Subcutaneous abdominal adipose tissue (tissue), 5 donors: ENCODE results near the gene TNFSF18.

Experiments
- H3K27ac ChIP-seq: one replicate; pipeline ENCODE4 v1.7.0; 2013; ENCODE audit warnings: low read depth, mild to moderate bottlenecking, inconsistent platforms, low read length, moderate library complexity
- H3K27me3 ChIP-seq, 5 donors: one replicate each; pipeline ENCODE4 v1.7.0; 2013; ENCODE audit warnings: low read length in 5 of 5, inconsistent platforms in 1 of 5; ENCODE audit not compliant: control insufficient read depth in 5 of 5, insufficient read depth in 4 of 5
- H3K36me3 ChIP-seq, 5 donors: one replicate each; pipeline ENCODE4 v1.7.0; 2013; ENCODE audit warnings: low read length in 5 of 5; ENCODE audit not compliant: control insufficient read depth in 5 of 5, insufficient read depth in 5 of 5
- H3K4me1 ChIP-seq, 5 donors: one replicate each; pipeline ENCODE4 v1.7.0; 2013; ENCODE audit warnings: low read length in 5 of 5, mild to moderate bottlenecking in 3 of 5, moderate library complexity in 1 of 5; ENCODE audit not compliant: control insufficient read depth in 5 of 5, insufficient read depth in 5 of 5
- H3K4me3 ChIP-seq, 5 donors: one replicate each; pipeline ENCODE4 v1.7.0; 2013; ENCODE audit warnings: low read length in 5 of 5, low read depth in 1 of 5
- H3K9ac ChIP-seq, 5 donors: one replicate each; pipeline ENCODE4 v1.7.0; 2013; ENCODE audit warnings: low read length in 5 of 5, mild to moderate bottlenecking in 4 of 5, moderate library complexity in 3 of 5
- H3K9me3 ChIP-seq, 5 donors: one replicate each; pipeline ENCODE4 v1.7.0; 2013; ENCODE audit warnings: low read length in 5 of 5; ENCODE audit not compliant: control insufficient read depth in 5 of 5
- donor health status: healthy.
- donor health status: healthy.
- donor health status: healthy.
- donor health status: healthy.
- donor health status: healthy.

TNFSF18 gene

DNA sequence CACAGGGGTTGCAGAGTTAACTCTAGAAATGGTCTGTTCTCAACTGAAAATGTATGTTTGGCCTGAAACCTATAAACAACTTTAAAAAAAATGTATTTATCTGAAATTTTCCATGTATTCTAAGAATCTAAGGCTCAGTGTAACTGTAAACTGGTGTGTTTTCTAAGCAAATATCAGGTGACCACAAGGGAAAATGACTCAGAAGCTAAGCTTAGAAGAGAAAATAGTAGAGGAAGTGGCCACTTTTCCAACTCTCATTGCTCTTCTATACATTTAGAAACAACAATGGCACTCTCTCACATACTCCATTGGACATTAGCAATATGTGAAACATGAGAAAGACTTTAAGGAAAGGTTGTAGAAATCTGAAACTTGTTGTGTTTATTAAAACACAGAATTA is 7.5 kb downstream of the TNFSF18 start:
- H3K9me3 ChIP-seq: no peaks in the 10 kb centered on the region
- no peak overlapping the region for H3K4me3 ChIP-seq
- no peaks in the 10 kb centered on the region for H3K27me3 ChIP-seq
- peaks cover 0 to 3% (median 0%) of the 10 kb centered on the region in 5 donors for H3K4me1 ChIP-seq
- H3K9ac ChIP-seq: no peak overlapping the region
- H3K27ac ChIP-seq: no peak overlapping the region
- H3K36me3 ChIP-seq: no peaks in the 10 kb centered on the region

DNA sequence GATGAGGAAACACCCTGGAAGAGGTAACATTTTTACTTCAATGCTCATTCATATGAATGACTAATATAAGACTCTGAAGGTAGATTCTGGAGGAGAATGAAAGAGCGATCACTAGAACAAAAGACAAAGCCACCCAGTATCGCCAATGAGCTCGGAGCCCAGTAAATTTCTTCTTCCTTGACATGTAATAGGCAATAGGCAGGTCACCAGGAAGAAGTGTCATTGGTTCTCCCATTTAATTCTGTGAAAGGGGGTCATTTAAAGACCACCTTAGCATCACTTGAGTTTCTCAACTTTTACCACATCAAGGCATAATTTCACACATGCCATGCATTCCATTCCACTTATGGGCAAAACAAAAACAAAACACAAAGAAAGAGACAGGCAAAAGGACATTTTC is 7.9 kb downstream of the TNFSF18 start:
- Histone ChIP-seq H3K36me3 (no peaks in the 10 kb centered on the region), H3K27me3 (no peaks in the 10 kb centered on the region), H3K9me3 (no peaks in the 10 kb centered on the region), H3K9ac (no peak overlapping the region), H3K4me3 (no peak overlapping the region), H3K4me1 (no peaks in the 10 kb centered on the region), H3K27ac (no peak overlapping the region)

DNA sequence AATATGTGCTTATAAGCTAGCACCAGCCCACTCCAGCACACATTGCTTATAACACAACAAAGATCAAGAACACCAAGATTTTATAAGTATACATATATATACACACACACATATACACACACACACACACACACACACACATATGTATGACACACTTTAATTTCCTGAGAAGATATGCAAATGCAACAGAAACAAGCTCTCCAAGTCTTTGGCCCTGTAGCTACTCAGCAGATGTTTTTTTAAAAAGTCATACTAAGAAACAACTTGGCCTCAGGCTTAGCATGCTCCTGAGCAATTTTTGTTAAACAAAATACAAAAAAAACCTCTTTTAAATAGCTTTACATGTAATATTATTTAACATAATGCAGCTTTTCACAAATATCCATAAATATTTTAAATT is 11.1 kb downstream of the TNFSF18 start:
- H3K36me3 ChIP-seq: no peaks in the 10 kb centered on the region
- no peaks in the 10 kb centered on the region for H3K9me3 ChIP-seq
- H3K27ac ChIP-seq: no peak overlapping the region
- H3K4me1 ChIP-seq: no peaks in the 10 kb centered on the region
- no peaks in the 10 kb centered on the region for H3K27me3 ChIP-seq
- no peak overlapping the region for H3K9ac ChIP-seq
- H3K4me3 ChIP-seq: no peak overlapping the region

DNA sequence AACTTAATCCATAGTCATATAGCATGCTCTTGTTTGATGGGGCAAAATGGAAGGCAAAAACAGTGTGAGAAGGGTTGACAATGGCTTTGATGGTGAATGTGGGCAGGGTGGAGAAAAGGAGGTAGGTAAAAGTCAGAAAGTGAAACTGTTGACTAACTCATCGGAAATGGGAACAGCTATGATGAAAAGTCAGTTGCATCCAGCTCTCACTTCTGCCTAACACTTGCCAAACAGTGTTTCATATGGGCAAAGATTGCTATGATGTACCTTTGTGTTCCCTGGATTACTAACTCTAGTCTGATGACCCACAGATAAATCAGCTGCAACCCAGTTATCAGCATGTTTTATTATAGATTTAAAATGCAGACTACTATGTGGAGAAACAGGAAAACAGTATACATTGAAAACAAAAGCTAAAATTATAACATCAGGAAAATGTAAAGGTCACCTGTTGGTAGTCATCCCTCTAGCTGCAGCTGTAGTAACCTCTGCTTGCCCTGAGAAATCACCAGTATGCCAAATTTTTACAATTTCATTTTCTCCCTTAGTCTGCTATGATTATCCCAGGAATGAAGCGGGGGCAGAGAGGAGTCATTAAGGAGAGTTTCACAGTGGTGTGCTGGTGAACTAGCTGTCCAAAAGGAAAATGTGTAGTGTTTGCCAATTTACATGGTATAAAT is 11.7 kb downstream of the TNFSF18 start:
- no peaks in the 10 kb centered on the region for H3K4me1 ChIP-seq
- no peak overlapping the region for H3K27ac ChIP-seq
- H3K36me3 ChIP-seq: no peaks in the 10 kb centered on the region
- no peak overlapping the region for H3K9ac ChIP-seq
- H3K27me3 ChIP-seq: no peaks in the 10 kb centered on the region
- H3K9me3 ChIP-seq: no peaks in the 10 kb centered on the region
- H3K4me3 ChIP-seq: no peak overlapping the region

DNA sequence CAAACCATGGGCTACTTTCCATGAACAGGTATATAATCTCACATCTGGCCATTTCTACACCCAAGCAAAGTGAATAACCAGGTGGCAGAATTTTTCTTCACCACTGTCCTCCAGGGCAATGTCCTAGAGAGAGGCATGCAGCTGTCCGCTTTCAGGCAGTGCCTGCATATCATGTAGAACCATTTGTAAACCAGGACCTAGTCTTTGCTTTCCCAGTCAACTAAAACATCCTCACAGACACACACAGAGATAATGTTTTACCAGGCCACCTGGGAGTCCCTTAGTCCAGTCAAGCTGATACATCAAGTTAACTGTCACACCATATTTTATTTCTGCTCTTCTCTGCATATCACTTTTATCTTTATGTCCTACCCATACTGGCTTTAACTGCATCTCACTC is 26.2 kb downstream of the TNFSF18 start:
- H3K9ac ChIP-seq: no peak overlapping the region
- H3K27ac ChIP-seq: no peak overlapping the region
- H3K4me3 ChIP-seq: no peak overlapping the region
- H3K4me1 ChIP-seq: no peaks in the 10 kb centered on the region
- H3K9me3 ChIP-seq: peaks cover 0 to 4% (median 0%) of the 10 kb centered on the region in 5 donors
- H3K36me3 ChIP-seq: no peaks in the 10 kb centered on the region
- no peaks in the 10 kb centered on the region for H3K27me3 ChIP-seq

DNA sequence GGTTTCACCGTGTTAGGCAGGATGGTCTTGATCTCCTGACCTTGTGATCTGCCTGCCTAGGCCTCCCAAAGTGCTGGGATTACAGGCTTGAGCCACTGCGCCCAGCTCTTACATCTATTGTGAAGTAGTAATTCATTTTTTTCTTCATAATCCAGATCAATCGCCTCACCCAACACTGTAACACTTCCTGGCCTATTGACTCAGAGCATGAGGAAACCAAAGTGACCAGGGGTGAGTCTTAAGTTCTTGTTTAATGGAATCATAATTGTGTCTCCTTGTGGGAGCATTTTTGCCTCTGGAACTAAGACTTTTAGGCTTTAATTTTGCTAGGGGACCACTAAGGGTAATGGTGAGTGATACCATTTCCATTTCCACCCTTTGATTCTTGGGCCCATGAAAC is 27.4 kb downstream of the TNFSF18 start:
- H3K9me3 ChIP-seq: peaks cover 0 to 4% (median 0%) of the 10 kb centered on the region in 5 donors
- no peaks in the 10 kb centered on the region for H3K36me3 ChIP-seq
- H3K4me3 ChIP-seq: no peak overlapping the region
- H3K4me1 ChIP-seq: no peaks in the 10 kb centered on the region
- no peaks in the 10 kb centered on the region for H3K27me3 ChIP-seq
- no peak overlapping the region for H3K9ac ChIP-seq
- H3K27ac ChIP-seq: no peak overlapping the region

DNA sequence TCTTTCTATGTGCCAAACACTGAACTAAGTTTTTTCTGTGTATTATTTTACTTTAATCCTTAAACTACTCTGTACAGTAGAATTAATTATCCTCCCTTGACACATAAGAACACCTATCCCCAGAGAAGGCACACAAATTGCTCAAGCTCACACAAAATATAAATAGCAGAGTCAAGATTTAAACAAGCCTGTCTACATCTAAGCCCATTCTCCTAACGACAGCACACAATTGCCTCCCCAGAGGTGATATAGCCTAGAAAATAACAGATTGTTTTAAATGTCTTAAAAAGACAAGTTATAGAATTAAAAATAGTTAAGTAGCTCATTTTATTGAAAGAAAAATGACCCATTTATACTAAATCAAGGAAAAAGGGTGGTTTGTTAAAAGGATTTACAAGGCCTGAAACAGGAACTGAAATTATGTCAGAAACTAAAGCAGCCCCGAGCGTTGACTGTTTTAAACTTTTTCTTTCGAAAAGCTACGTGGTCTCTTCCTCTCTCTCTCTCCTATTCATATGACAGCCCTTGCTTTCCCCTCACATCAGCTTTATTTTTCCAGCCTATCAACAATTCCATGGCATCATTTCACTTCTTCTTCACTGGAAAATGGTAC is 30.5 kb downstream of the TNFSF18 start:
- no peak overlapping the region for H3K9ac ChIP-seq
- no peaks in the 10 kb centered on the region for H3K36me3 ChIP-seq
- H3K27me3 ChIP-seq: no peaks in the 10 kb centered on the region
- H3K27ac ChIP-seq: no peak overlapping the region
- H3K4me3 ChIP-seq: no peak overlapping the region
- peaks cover 0 to 2% (median 0%) of the 10 kb centered on the region in 5 donors for H3K9me3 ChIP-seq
- peaks cover 0 to 6% (median 0%) of the 10 kb centered on the region in 5 donors for H3K4me1 ChIP-seq

DNA sequence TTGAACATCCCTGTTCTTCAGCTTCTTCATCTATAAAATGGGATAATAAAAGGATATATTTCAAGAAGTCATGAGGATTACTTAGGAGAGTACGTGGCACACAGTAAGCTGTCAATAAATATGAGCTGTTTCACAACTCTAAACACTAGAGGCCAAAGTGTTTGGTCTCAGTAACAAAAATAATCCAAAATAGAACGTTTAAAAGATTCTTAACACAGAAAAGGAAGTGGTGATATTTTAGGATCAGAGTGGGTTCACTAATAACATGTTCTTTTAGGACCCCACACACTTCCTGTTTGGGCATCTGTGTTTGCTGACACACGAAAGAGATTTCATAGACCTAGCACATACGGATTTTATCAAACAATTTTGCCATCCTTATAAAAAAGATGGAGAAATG is 32.9 kb downstream of the TNFSF18 start:
- Histone ChIP-seq H3K27me3 (no peaks in the 10 kb centered on the region), H3K4me1 (peaks cover 0 to 12% (median 0%) of the 10 kb centered on the region in 5 donors), H3K27ac (no peak overlapping the region), H3K9me3 (no peaks in the 10 kb centered on the region), H3K9ac (no peak overlapping the region), H3K36me3 (no peaks in the 10 kb centered on the region), H3K4me3 (no peak overlapping the region)

DNA sequence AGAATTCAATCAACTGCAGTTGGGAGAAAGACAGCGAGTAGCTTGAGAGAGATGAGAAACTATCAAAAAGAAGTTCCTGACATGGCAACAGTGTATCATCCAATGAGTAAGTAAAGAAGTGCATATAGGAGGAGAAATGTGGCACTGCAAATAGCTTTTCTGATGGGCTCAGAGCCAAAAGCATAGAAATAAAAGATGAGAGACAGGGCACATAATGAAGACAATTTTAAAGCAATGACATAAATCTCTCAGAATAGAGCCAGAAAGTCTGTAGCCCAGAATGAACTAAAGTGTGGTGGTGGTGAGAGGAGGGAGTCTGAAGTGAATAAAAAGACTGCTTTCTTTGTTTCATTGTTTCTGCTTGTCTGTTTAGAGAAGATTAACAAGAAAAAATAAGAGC is 34.3 kb downstream of the TNFSF18 start:
- Histone ChIP-seq H3K27me3 (no peaks in the 10 kb centered on the region), H3K36me3 (no peaks in the 10 kb centered on the region), H3K9me3 (no peaks in the 10 kb centered on the region), H3K4me3 (no peak overlapping the region), H3K27ac (no peak overlapping the region), H3K9ac (no peak overlapping the region), H3K4me1 (peaks cover 0 to 12% (median 0%) of the 10 kb centered on the region in 5 donors)

DNA sequence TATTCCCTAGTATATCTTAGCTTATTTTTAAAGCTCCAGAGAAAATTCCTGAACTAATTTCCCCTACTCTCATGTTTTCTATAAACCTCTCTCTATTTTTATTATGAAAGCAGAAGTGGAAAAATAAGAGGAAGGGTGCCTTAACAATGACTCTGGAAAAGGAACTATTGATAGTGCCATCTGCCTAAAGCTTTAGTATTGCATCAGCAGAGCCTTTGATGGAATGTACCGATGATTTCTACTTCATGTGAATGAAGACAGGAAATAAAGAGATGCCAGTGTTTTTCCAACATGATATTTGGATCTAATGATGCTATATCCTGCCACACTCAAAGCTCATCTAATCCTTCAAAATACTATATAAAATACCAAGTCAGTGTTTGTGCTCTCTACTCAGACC is 35.1 kb downstream of the TNFSF18 start:
- no peak overlapping the region for H3K27ac ChIP-seq
- no peaks in the 10 kb centered on the region for H3K27me3 ChIP-seq
- H3K9ac ChIP-seq: no peak overlapping the region
- no peaks in the 10 kb centered on the region for H3K36me3 ChIP-seq
- H3K4me3 ChIP-seq: no peak overlapping the region
- H3K4me1 ChIP-seq: peaks cover 0 to 12% (median 0%) of the 10 kb centered on the region in 5 donors
- no peaks in the 10 kb centered on the region for H3K9me3 ChIP-seq
